ENCODE results near the gene TUBB1. TPM values are rescaled to one million over a fixed set of nuclear protein-coding genes. Genes with fewer than 3 reads are reported as not detected.

The TUBB1 gene
- polyA plus RNA-seq, 1 experiment: 0.01 TPM

GRCh38 chr20:58997141-58997770 is 22.0 kb upstream of the TUBB1 start:
- no peak for TF ChIP-seq CTCF (IDR thresholded peaks at IDR 0.05; ENCODE audit: insufficient read depth, low read depth, low read length)
- ChIA-PET CTCF (interaction anchor here (0.6 kb wide), 1 partner anchor 118 kb away, joined by 3 read pairs; no protein-coding TSS in a partner anchor), POLR2A (no interaction called here)
- H3K27me3 ChIP-seq (ENCODE audit: control insufficient read depth, insufficient read depth, low read length): no peaks in the 10 kb centered on the region
- peaks cover 45% of the 10 kb centered on the region for H3K36me3 ChIP-seq (ENCODE audit: control insufficient read depth, insufficient read depth, low read length)
- DNase-seq (ENCODE audit: low read depth): no peak
- H3K4me3 ChIP-seq (ENCODE audit: low read depth, low read length): no peak overlapping the region

GRCh38 chr20:58998656-58999055 is 20.6 kb upstream of the TUBB1 start:
- no peak for DNase-seq (ENCODE audit: low read depth)
- CTCF ChIA-PET: interaction anchor here (0.6 kb wide), 1 partner anchor 31 kb away, joined by 3 read pairs; no protein-coding TSS in a partner anchor
- POLR2A ChIA-PET: no interaction called here
- H3K4me3 ChIP-seq (ENCODE audit: low read depth, low read length): no peak overlapping the region
- no peak for TF ChIP-seq CTCF (IDR thresholded peaks at IDR 0.05; ENCODE audit: insufficient read depth, low read depth, low read length)
- H3K27me3 ChIP-seq (ENCODE audit: control insufficient read depth, insufficient read depth, low read length): no peaks in the 10 kb centered on the region
- peaks cover 41% of the 10 kb centered on the region for H3K36me3 ChIP-seq (ENCODE audit: control insufficient read depth, insufficient read depth, low read length)

GRCh38 chr20:59000326-59000725 is 18.9 kb upstream of the TUBB1 start:
- POLR2A ChIA-PET: no interaction called here
- CTCF ChIA-PET: interaction anchor here (0.6 to 1.6 kb wide), 2 partner anchors 11 to 22 kb away, joined by 3 to 5 read pairs; no protein-coding TSS in a partner anchor

GRCh38 chr20:59001068-59001448 is 18.2 kb upstream of the TUBB1 start:
- DNase-seq (ENCODE audit: low read depth): no peak
- TF ChIP-seq CTCF (IDR thresholded peaks at IDR 0.05; ENCODE audit: insufficient read depth, low read depth, low read length): no peak
- CTCF ChIA-PET: interaction anchor here (0.6 to 1.6 kb wide), 2 partner anchors 11 to 21 kb away, joined by 3 to 5 read pairs; no protein-coding TSS in a partner anchor
- Histone ChIP-seq H3K36me3 (ENCODE audit: control insufficient read depth, insufficient read depth, low read length) (peaks cover 34% of the 10 kb centered on the region), H3K27me3 (ENCODE audit: control insufficient read depth, insufficient read depth, low read length) (no peaks in the 10 kb centered on the region), H3K4me3 (ENCODE audit: low read depth, low read length) (no peak overlapping the region)
- POLR2A ChIA-PET: no interaction called here

More at GRCh38 chr20:59000326-59000725, 18.9 kb upstream of the TUBB1 start:
- DNase-seq (ENCODE audit: low read depth): no peak
- H3K27me3 ChIP-seq (ENCODE audit: control insufficient read depth, insufficient read depth, low read length): no peaks in the 10 kb centered on the region
- TF ChIP-seq CTCF (IDR thresholded peaks at IDR 0.05; ENCODE audit: insufficient read depth, low read depth, low read length): no peak
- no peak overlapping the region for H3K4me3 ChIP-seq (ENCODE audit: low read depth, low read length)
- H3K36me3 ChIP-seq (ENCODE audit: control insufficient read depth, insufficient read depth, low read length): peaks cover 40% of the 10 kb centered on the region

- POLR2A ChIA-PET: no interaction called here
- Histone ChIP-seq H3K4me3 (ENCODE audit: low read depth, low read length) (no peak overlapping the region), H3K27me3 (ENCODE audit: control insufficient read depth, insufficient read depth, low read length) (no peaks in the 10 kb centered on the region), H3K36me3 (ENCODE audit: control insufficient read depth, insufficient read depth, low read length) (peaks cover 31% of the 10 kb centered on the region)
- DNase-seq (ENCODE audit: low read depth): no peak
- TF ChIP-seq CTCF (IDR thresholded peaks at IDR 0.05; ENCODE audit: insufficient read depth, low read depth, low read length): no peak
- CTCF ChIA-PET: interaction anchor here (1.6 kb wide), 1 partner anchor 12 kb away, joined by 5 read pairs; no protein-coding TSS in a partner anchor
These were observed 17.6 kb upstream of the TUBB1 start for GRCh38 chr20:59001449-59002171.
